NAMALWA (cell line): ENCODE measurements around the gene PIGQ.

Experiments
- DNase-seq: peaks from one replicate; pipeline ENCODE4 v3.0.0-alpha.2; 2015; ENCODE audit warnings: low spot score

Gene PIGQ

GRCh38 chr16:606656-607307 lies 37.0 kb downstream of the PIGQ start:
- no peak for DNase-seq

GRCh38 chr16:608019-608418 lies 38.3 kb downstream of the PIGQ start:
- DNase-seq, result no peak

DNA sequence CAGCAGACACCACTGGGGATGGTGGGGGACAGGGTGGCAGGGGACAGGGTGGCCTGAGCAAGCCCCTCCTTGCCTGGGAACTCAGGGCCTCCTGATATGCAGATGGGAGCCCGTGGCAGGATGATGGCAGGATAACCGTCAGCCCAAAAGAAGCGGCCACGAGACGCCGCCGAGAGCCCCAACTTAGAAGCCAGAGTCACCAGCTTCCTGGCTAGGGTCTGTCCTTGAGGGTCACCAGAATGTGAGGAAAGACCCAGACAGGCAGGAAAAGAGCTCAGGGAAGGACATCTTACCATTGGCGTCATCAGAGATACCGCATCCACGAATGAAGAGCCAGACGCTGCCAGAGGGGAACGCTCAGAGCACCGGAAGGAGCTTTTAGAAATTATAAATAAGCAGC lies 39.5 kb downstream of the PIGQ start:
- DNase-seq, result no peak

DNA sequence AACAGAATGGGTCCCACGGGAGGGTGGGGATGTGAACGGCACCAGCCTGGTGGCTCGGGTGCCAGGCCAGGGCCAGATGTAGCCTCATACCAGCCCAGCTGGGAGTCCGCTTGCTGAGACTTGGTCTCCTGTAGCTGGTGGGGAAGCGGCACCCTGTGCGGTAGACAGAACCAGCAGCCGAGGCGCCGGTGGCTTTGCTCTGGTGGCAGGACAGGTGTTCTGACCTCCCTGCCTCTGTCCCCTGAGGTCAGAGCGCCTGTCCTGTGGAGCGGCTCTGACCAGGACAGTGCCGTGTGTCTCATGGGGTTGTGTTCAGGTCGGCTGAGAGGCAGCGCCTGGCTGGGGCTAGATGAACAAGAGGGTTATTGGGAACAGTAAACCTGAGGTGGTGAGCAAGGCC lies 40.2 kb downstream of the PIGQ start:
- DNase-seq, result no peak

GRCh38 chr16:610513-611381 lies 41.0 kb downstream of the PIGQ start:
- no peak for DNase-seq

DNA sequence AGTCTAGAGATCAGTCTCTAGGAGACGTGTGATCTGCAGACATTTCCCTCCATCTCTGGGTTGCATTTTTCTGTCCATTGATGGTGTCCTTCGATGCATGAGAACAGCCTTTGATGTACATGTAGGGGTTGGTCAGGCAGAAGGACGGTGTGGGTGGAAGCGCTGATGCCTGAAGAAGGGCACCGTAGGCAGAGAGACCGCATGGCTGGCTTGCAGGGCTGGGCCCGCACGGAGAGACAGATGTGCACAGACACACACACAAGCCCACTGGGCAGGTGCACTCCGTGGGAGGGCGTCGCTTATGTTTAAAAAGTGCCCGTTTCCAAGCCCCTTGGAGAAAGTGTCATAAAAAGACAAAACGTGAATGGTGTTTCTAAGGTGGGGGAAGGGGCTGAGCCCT lies 45.4 kb downstream of the PIGQ start:
- no peak for DNase-seq

- DNase-seq, result no peak
Observed at GRCh38 chr16:616733-617586, 47.2 kb downstream of the PIGQ start.

DNA sequence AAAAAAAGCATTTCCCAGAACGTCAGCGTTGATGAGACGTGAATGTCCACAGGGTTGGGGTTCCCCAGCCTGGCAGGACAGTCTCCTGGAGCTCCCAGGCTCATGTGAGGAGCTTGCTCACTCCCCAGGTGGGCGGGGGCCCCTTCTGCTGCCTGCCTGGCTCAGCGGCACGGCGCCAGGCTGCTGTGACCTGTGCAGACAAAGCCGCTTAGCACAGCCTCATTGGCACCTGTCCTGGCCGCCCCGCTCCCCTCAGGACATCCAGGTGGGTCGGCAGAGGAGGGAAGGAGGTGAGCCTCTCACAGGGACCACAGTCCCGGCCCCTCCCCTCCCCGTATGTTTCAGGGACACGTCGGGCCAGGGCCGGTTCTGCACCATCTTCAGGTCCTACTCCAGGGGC lies 48.1 kb downstream of the PIGQ start:
- no peak for DNase-seq

DNA sequence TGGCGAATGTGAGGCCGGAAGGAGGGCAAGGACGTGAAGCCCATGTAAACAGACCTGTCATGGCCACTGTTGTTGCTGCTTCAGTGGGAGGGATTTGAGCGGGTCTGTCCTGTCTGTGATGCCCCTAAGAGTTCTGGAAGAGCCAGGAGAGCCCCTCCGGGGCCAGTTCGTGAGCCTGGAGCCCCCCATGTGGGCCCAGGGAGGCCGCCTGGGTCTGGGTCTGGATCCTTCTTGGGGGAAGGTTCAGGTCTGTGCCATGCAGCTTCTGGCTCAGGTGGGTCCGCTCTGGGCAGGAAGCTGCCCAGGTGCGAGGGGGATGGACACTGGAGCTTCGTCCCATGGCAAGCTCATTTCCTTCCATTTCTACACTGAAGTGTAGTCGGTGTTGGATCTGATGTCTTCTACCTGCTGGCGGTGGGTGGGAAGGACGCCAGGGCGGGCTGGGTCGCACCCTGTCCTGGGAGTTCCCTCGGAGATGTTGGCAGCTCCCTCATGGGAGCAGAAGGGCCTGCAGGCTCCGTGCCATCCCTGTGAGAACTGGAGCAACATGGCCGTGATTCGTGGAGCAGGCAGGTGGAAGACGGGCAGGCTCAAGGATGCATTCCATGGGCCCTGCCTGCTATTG lies 49.8 kb downstream of the PIGQ start:
- no peak for DNase-seq

DNA sequence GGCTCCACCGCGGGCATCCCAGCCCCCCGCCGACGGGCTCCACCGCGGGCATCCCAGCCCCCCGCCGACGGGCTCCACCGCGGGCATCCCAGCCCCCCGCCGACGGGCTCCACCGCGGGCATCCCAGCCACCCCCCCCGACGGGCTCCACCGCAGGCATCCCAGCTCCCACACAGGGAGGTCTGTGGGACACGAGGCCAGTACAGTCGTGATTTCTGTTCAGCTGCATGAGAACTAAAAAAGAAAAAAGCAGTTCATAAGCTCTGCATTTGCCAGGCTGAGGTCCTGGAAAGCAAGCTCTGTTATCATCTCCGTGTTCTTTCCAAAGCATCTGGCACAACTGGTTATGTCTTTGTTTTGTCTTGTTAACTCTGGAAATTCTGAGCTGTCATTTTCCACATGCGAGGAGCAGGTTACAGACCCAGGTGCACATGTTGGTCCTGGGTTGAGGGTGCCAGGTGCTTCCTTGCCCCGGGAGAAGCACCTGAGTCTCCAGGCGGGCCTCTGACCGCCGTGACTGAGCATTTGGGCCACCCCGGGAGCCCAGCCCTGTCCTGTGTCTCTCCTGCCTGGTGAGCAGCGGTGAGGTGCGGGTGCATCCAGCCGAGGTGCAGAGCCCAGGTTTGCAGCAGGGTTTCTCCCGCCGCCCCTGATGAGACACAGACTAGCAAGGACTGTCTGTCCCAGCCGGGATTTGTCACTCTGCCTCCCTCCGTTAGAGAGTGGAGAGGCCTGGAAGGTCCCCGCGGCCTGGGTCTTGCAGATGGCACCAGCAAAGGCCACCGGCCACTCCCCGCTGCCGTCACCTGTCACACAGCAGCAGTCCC lies 51.1 kb downstream of the PIGQ start:
- DNase-seq, result no peak

DNA sequence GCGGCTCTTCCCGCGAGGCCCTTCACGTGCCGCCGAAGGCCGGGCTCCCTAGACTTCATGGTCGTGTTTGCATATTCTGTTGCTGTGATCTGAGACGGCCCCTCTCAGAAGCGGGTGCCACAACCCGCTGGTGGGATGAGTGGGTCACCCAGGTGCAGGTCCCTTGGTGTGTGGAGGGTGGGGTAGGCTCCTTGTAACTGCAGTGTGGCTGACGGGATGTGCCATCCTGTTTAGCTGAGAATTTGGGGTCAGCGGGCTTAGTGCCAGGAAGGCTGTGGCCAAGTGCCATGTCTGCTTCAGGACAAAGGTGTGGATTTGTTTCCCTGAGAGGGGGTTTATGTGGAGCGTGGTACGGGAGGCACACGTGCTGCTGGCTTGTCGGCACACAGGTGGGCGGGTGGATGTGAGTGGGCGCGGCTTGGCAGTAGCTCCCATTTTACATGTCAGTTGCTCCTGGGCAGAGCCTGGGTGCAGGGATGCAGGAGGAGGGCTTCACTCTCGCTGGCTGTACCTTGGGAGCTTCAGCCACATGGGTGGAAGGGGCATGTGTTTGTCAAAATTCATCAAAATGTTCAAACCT lies 51.8 kb downstream of the PIGQ start:
- DNase-seq, result no peak

DNA sequence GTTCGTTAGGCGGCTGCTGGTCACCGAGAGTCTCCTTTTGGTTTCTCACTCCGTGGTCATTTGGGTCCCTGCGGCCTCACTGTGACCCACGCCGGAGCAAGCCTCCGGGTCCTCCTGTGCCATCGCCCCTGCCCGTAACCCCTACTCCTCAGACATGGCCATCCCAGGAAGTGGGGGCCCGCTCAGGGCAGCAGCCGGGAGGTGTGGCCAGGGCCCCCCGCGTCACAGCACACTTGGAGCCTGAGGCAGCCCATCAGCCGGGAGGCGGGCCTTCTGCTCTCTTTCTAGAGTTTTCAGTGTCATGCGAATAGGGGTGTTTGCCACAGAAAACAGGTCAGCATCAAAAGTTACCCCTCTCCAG lies 53.1 kb downstream of the PIGQ start:
- DNase-seq, result no peak

- no peak for DNase-seq
Observed at GRCh38 chr16:624526-625070, 54.8 kb downstream of the PIGQ start.

- DNase-seq, result no peak
Observed at GRCh38 chr16:625117-625976, 55.6 kb downstream of the PIGQ start.

GRCh38 chr16:625977-626765 lies 56.4 kb downstream of the PIGQ start:
- peak; percentile 8 for DNase-seq

DNA sequence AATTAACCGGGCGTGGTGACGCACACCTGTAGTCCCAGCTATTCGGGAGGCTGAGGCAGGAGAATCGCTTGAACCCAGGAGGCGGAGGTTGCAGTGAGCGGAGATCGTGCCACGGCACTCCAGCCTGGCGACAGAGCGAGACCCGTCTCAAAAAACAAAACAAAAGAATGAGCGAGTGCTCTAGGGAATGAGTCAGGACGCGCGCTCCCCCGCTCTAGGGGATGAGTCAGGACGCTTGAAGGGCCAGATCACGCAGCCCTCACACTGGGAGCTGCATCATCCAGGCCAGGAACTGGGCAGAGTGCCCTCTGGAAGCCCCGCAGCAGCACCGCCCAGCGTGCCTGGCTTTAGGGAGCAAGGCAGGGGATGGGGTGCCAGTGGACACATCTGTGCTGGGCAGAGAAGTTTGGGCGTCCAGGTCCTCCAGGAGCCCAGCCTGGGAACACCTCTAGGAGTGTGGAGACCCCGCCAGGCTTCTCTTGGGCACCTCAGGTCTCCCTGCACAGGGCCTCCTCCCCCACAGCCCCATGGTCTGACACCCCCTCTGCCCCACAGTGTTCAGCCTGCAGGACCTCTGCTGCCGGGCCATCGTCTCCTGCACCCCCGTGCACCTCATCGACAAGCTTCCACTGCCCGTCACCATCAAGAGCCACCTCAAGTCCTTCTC lies 57.2 kb downstream of the PIGQ start:
- no peak for DNase-seq

DNA sequence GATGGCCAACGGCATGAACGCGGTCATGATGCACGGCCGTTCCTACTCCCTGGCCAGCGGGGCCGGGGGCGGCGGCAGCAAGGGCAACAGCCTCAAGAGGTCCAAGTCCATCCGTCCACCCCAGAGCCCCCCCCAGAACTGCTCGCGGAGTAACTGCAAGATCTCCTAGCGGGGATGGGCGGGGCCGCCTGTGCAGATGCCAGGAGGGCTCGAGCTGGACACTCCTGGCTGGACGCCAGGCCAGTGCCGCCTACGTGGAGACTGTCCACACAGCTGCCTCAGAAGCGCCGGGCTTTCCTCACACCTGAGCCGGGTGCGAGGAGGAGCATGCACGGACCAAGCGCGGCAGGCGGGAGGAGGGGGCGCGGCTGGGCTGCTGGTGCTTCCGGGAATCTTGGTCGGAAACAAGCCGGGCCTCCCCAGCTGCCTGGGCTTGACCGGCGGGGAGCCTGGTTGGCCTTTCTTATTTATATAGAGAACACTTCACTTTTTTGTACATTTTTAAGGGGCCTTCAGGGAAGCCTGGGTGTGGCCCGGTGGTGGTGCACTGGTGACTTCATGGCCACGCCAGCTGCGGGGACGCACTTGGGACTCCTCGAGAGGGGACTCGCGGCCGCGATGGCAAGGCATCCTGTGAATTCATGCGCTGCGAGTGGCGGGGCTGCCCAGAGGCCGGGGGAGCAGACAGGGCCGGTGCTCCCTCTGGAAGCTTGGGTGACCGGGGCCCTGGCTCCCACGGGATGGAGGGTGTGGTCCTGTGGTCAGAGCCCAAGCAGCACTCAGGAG lies 57.9 kb downstream of the PIGQ start:
- DNase-seq, result no peak
